IMR-90 (cell line): ENCODE results near the gene RNF151. TPM values are rescaled to one million over a fixed set of nuclear protein-coding genes. Genes with fewer than 3 reads are reported as not detected.
A peak's percentile ranks its signal among the peaks of the same experiment; 100 is the strongest.

Source experiments
- ATAC-seq: fragments of 200-7000 bp; cut with Tn5 transposase; 2 replicates; pipeline ENCODE4 v1.9.1; 2020; ENCODE audit warnings: low read depth, mild to moderate bottlenecking, moderate library complexity
- BruUV-seq: library from RNA; stranded (reverse); fragments of 400-500 nt; replicated peaks from 2 replicates; lab custom pipeline; 2021; lab: Mats Ljungman, UMichigan
- CTCF ChIA-PET: fragments of 300-600 bp; formaldehyde crosslinking; extraction: SDS; loops from one replicate; lab custom pipeline; 2021; ENCODE audit warnings: antibody characterized with exemption; lab: Yijun Ruan, JAX
- POLR2A ChIA-PET: fragments of 300-600 bp; sonication (Branson Sonifier 250); formaldehyde crosslinking; loops from one replicate; lab custom pipeline; 2022; ENCODE audit warnings: antibody characterized with exemption; ENCODE audit not compliant: unreplicated experiment; lab: Charles Lee
- DNase-seq: peaks from one replicate; pipeline ENCODE4 v3.0.0; 2013
- H2AFZ ChIP-seq: replicated peaks from 2 replicates; pipeline ENCODE3; 2013; ENCODE audit warnings: low read length, mild to moderate bottlenecking; ENCODE audit not compliant: poor library complexity
- H2AK5ac ChIP-seq: 2 replicates; pipeline ENCODE4 v1.6.1; 2013; ENCODE audit warnings: low read depth, low read length, inconsistent platforms
- H2AK9ac ChIP-seq: replicated peaks from 2 replicates; pipeline ENCODE3; 2013; ENCODE audit warnings: mild to moderate bottlenecking, low read depth, low read length, moderate library complexity; ENCODE audit not compliant: poor library complexity
- H2BK120ac ChIP-seq: 2 replicates; pipeline ENCODE4 v1.6.1; 2013; ENCODE audit warnings: low read depth, low read length, inconsistent platforms
- H2BK15ac ChIP-seq: 3 replicates; pipeline ENCODE4 v1.6.1; 2013; ENCODE audit warnings: low read depth, low read length, inconsistent platforms
- H2BK20ac ChIP-seq: 2 replicates; pipeline ENCODE4 v1.6.1; 2013; ENCODE audit warnings: low read depth, mild to moderate bottlenecking, inconsistent platforms, low read length, moderate library complexity
- H2BK5ac ChIP-seq: 2 replicates; pipeline ENCODE4 v1.6.1; 2013; ENCODE audit warnings: mild to moderate bottlenecking, low read depth, low read length, inconsistent platforms; ENCODE audit not compliant: poor library complexity, severe bottlenecking
- H3K14ac ChIP-seq: replicated peaks from 2 replicates; pipeline ENCODE4 v1.6.1; 2013; ENCODE audit warnings: low read depth, low read length, inconsistent platforms
- H3K18ac ChIP-seq: 2 replicates; pipeline ENCODE4 v1.6.1; 2013; ENCODE audit warnings: low read depth, low read length, control low read depth
- H3K23ac ChIP-seq: 2 replicates; pipeline ENCODE4 v1.6.1; 2013; ENCODE audit warnings: low read depth, low read length, inconsistent platforms
- H3K27ac ChIP-seq: 2 replicates; pipeline ENCODE4 v1.5.1; 2013; ENCODE audit warnings: mild to moderate bottlenecking, control low read depth, low read length; ENCODE audit not compliant: insufficient read depth
- H3K27me3 ChIP-seq: 2 replicates; pipeline ENCODE4 v1.6.1; 2013; ENCODE audit warnings: low read length; ENCODE audit not compliant: control insufficient read depth, insufficient read depth
- H3K36me3 ChIP-seq: 2 replicates; pipeline ENCODE4 v1.6.1; 2013; ENCODE audit warnings: low read length, mixed read lengths; ENCODE audit not compliant: control insufficient read depth, insufficient read depth
- H3K4ac ChIP-seq: 2 replicates; pipeline ENCODE4 v1.6.1; 2013; ENCODE audit warnings: low read depth, low read length, inconsistent platforms
- H3K4me1 ChIP-seq: 2 replicates; pipeline ENCODE4 v1.6.1; 2013; ENCODE audit warnings: low read length, mixed read lengths; ENCODE audit not compliant: control insufficient read depth, insufficient read depth
- H3K4me2 ChIP-seq: 2 replicates; pipeline ENCODE4 v1.6.1; 2013; ENCODE audit warnings: low read depth, mild to moderate bottlenecking, control low read depth, low read length, moderate library complexity
- H3K4me3 ChIP-seq: 2 replicates; pipeline ENCODE4 v1.5.1; 2013; ENCODE audit warnings: low read depth, mild to moderate bottlenecking, control low read depth, low read length, moderate library complexity; ENCODE audit not compliant: insufficient read depth
- H3K56ac ChIP-seq: 2 replicates; pipeline ENCODE4 v1.6.1; 2013; ENCODE audit warnings: low read length, inconsistent platforms; ENCODE audit not compliant: insufficient read depth; ENCODE audit errors: extremely low read depth
- H3K79me1 ChIP-seq, 2 experiments: 2 replicates each; pipeline ENCODE4 v1.6.1; 2013; ENCODE audit warnings: low read length in 2 of 2, inconsistent platforms in 1 of 2, low read depth in 1 of 2
- H3K9ac ChIP-seq: 2 replicates; pipeline ENCODE4 v1.6.1; 2013; ENCODE audit warnings: low read depth, low read length, control low read depth
- H3K9me1 ChIP-seq: 2 replicates; pipeline ENCODE4 v1.6.1; 2013; ENCODE audit warnings: low read length, inconsistent platforms; ENCODE audit not compliant: insufficient read depth
- H3K9me3 ChIP-seq: 2 replicates; pipeline ENCODE4 v1.6.1; 2013; ENCODE audit warnings: low read length; ENCODE audit not compliant: control insufficient read depth, insufficient read depth
- H4K20me1 ChIP-seq: 2 replicates; pipeline ENCODE4 v1.6.1; 2013; ENCODE audit warnings: low read length, inconsistent platforms; ENCODE audit not compliant: insufficient read depth
- H4K5ac ChIP-seq: 2 replicates; pipeline ENCODE4 v1.6.1; 2013; ENCODE audit warnings: mild to moderate bottlenecking, low read depth, low read length, control low read depth
- H4K8ac ChIP-seq, 2 experiments: 2 replicates each; pipeline ENCODE4 v1.6.1; 2013; ENCODE audit warnings: low read depth in 2 of 2, low read length in 2 of 2, control low read depth in 1 of 2, inconsistent platforms in 1 of 2
- H4K91ac ChIP-seq: 2 replicates; pipeline ENCODE4 v1.6.1; 2013; ENCODE audit warnings: low read depth, low read length, inconsistent platforms; ENCODE audit not compliant: insufficient read depth
- BHLHE40 ChIP-seq: fragments of 150-350 bp; IDR thresholded peaks from 2 replicates; pipeline ENCODE4 v1.6.1; 2016; ENCODE audit warnings: mild to moderate bottlenecking, low read depth, low read length
- CHD1 ChIP-seq: IDR thresholded peaks from 2 replicates; pipeline ENCODE4 v1.6.1; 2012; ENCODE audit warnings: low read depth, low read length, improper control_type of control experiment
- ELK1 ChIP-seq: fragments of 150-350 bp; IDR thresholded peaks from 2 replicates; pipeline ENCODE4 v1.6.1; 2016; ENCODE audit warnings: low read depth, mild to moderate bottlenecking, low read length, moderate library complexity, borderline replicate concordance
- MAFK ChIP-seq: IDR thresholded peaks from 2 replicates; pipeline ENCODE4 v1.6.1; 2012; ENCODE audit warnings: low read depth, low read length, improper control_type of control experiment
- MAZ ChIP-seq: IDR thresholded peaks from 2 replicates; pipeline ENCODE4 v1.6.1; 2012; ENCODE audit warnings: low read depth, mild to moderate bottlenecking, low read length, improper control_type of control experiment, moderate library complexity, borderline replicate concordance
- MXI1 ChIP-seq: IDR thresholded peaks from 2 replicates; pipeline ENCODE4 v1.6.1; 2012; ENCODE audit warnings: low read depth, mild to moderate bottlenecking, low read length, moderate library complexity, borderline replicate concordance
- WGBS, 2 experiments: methylation state at CpG; one replicate each; pipeline versions ENCODE4 v1.1.5 to v1.1.7; 2013; ENCODE audit warnings: missing lambda C conversion rate in 2 of 2; ENCODE audit not compliant: insufficient read length in 1 of 2; ENCODE audit errors: extremely low coverage in 2 of 2; 5-methylcytosine and 5-hydroxymethylcytosine counted together
- dilution Hi-C: fragments of 300-500 bp; cut with HindIII; formaldehyde crosslinking; loops from one replicate; pipeline ENCODE4 v1.14.3; 2018; ENCODE audit warnings: low sequenced_read_pairs; ENCODE audit not compliant: unreplicated experiment
- in situ Hi-C: fragments of 300-500 bp; cut with MboI; formaldehyde crosslinking; loops from 3 replicates; pipeline ENCODE4 v1.14.3; 2019; ENCODE audit warnings: low sequenced_read_pairs, inconsistent platforms, mixed read lengths
- intact Hi-C: fragments of 100-400 bp; cut with micrococcal nuclease; formaldehyde crosslinking; loops from 2 replicates; pipeline ENCODE4 v1.10.0; 2022
- polyA plus RNA-seq, 3 experiments: library from polyadenylated mRNA; depleted of rRNA; stranded (reverse); fragments of >200 nt; gene quantifications; 2 replicates each; pipeline ENCODE4 v1.2.3, GENCODE V29; 2012; ENCODE audit warnings: low replicate concordance in 1 of 3
- total RNA-seq: library from RNA; depleted of rRNA; stranded (reverse); fragments of >200 nt; gene quantifications from 2 replicates; pipeline ENCODE4 v1.2.3, GENCODE V29; 2012

Gene RNF151
- total and polyA plus RNA-seq, 2 of the 4 experiments (the other 2 are of a cell fraction): not detected

DNA sequence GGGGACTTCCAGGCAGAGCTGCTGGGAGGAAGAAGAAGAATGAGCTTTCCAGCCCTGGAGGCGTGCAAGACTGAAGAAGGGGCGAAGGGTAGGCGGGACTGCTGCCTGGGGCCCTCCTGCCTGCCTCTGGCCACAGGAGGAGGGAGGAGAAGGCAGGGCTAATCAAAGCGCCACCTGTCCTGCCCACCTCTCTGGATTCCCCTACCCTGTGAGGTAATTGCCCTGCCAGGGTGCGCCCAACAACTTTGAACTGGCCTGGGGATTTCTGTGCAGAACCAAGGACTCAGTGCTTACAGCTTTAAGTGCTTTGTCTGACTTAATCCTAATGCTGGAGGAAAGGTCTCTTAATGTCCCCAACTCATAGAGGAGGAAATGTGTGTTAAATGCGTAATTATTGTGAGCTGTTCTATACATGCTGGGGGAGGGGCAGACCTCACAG lies 14.8 kb downstream of the RNF151 start, which contains the start of gene NOXO1:
TSS of gene NOXO1 (minus strand) at position 72 of the 439 bp plus-strand sequence. CDS start 290 bp downstream, outside the sequence.
- Histone ChIP-seq H3K18ac (no peak within 1 kb of the TSS), H3K4me1 (peaks cover 8% of the 10 kb centered on the region), H2BK120ac (no peak within 1 kb of the TSS), H3K4me2 (no peak within 1 kb of the TSS), H3K23ac (no peak within 1 kb of the TSS), H4K5ac (no peak within 1 kb of the TSS), H3K9ac (no peak within 1 kb of the TSS), H4K20me1 (no peaks in the 10 kb centered on the region; the same call in none of the 2 replicates), H3K27me3 (peaks cover 31% of the 10 kb centered on the region; the same call in 1 of the 2 replicates), H3K27ac (no peak within 1 kb of the TSS), H3K9me1 (peaks cover 9% of the 10 kb centered on the region), H2BK15ac (no peak within 1 kb of the TSS), H3K79me1 (peaks cover 19 to 20% of the 10 kb centered on the region in 2 experiments), H3K4me3 (no peak within 1 kb of the TSS), H3K56ac (no peak within 1 kb of the TSS), H3K14ac (no peak within 1 kb of the TSS), H2AFZ (no peak within 1 kb of the TSS), H2AK9ac (peak within 1 kb of the TSS; percentile 65), H2BK5ac (no peak within 1 kb of the TSS), H3K36me3 (peaks cover 34% of the 10 kb centered on the region), H3K9me3 (no peaks in the 10 kb centered on the region), H2BK20ac (no peak within 1 kb of the TSS), H3K4ac (no peak within 1 kb of the TSS), H4K8ac (no peak within 1 kb of the TSS), H4K91ac (no peak within 1 kb of the TSS), H2AK5ac (no peak within 1 kb of the TSS)
- in situ Hi-C loops: no loop called here
- DNase-seq: no peak
- ChIA-PET POLR2A (no interaction called here), CTCF (interaction anchor here (1.3 kb wide), 2 partner anchors 23 to 159 kb away, joined by 3 to 5 read pairs; no protein-coding TSS in a partner anchor)
- BruUV-seq: no TSS peak
- TF ChIP-seq BHLHE40 (no peak), MAFK (no peak), MXI1 (no peak), CHD1 (no peak), MAZ (no peak), ELK1 (no peak)
- WGBS, 2 experiments: no CpG with 5 or more reads among the region's 6 CpGs
- intact Hi-C loops: no loop called here
- no peak for ATAC-seq
- dilution Hi-C loops: no loop called here
